Measurements from ENCODE around the gene ATP2A1.
"Not testable (repeated sequence)": the region's sequence is repeated elsewhere in the genome, so short reads cannot be mapped to it uniquely, and the experiment has no call there.

The ATP2A1 gene

DNA sequence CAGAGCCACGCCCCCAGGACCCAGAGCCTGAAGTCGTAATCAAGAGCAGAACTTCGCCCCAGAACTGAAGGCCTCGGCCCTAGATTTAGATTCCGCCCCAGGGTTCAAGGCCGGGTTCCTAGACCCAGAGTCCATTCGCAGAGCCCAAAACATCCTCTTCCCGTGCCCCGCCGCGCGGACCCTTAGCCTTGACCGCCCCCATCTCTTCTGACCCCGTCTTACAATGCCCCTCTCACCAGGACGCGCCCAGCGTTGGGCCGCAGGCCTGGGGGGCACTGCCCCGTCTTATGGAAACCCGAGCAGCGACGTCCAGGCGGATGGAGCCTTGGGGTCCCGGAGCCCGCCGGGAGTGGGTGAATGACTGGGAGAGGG, 58.5 kb downstream of the ATP2A1 start:
- no peaks in the 10 kb centered on the region for H3K9me3 ChIP-seq (ENCODE audit: control insufficient read depth, low read length)
- 92 to 96% methylated on average over 14 to 26 of the region's 26 CpGs for WGBS, 2 experiments (ENCODE audit: insufficient coverage in 2 of 2)
- H3K27ac ChIP-seq (ENCODE audit: low read depth, low read length, severe bottlenecking): no peak overlapping the region

DNA sequence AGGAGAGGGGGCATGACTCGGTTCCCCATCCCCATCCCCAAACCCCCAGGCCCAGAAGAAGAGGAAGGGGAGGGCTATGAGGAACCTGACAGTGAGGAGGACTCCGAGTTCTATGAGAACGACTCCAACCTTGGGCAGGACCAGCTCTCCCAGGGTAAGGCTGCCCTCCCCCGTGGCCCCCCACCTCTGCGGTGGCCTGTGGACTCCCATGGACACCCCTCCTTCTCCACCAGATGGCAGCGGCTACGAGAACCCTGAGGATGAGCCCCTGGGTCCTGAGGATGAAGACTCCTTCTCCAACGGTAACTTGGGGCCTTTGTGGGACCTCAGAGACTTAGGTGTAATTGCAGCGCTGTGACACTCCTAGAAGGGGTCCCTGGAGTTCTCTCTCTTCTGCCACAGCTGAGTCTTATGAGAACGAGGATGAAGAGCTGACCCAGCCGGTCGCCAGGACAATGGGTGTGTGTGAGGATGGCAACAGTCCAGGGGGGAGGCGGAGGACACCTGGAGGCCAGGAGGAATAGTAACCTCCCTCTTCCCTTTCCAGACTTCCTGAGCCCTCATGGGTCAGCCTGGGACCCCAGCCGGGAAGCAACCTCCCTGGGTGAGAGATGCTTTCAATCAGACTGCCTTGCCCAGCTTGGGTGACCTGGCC, 59.1 kb downstream of the ATP2A1 start:
- Histone ChIP-seq H3K4me3 (ENCODE audit: extremely low read depth, insufficient read depth, low read length, poor library complexity, severe bottlenecking) (no peak overlapping the region), H3K36me3 (ENCODE audit: control insufficient read depth, insufficient read depth, low read length) (no peaks in the 10 kb centered on the region), H3K9me3 (ENCODE audit: control insufficient read depth, low read length) (no peaks in the 10 kb centered on the region), H3K27ac (ENCODE audit: low read depth, low read length, severe bottlenecking) (no peak overlapping the region), H3K4me1 (ENCODE audit: control insufficient read depth, insufficient read depth, low read length, poor library complexity, severe bottlenecking) (no peaks in the 10 kb centered on the region)
- WGBS, 2 experiments (ENCODE audit: insufficient coverage in 2 of 2): 84 to 89% methylated on average over 7 to 9 of the region's 14 CpGs

More for the DNA sequence above, 58.5 kb downstream of the ATP2A1 start:
- H3K36me3 ChIP-seq (ENCODE audit: control insufficient read depth, insufficient read depth, low read length): no peaks in the 10 kb centered on the region
- H3K4me1 ChIP-seq (ENCODE audit: control insufficient read depth, insufficient read depth, low read length, poor library complexity, severe bottlenecking): no peaks in the 10 kb centered on the region
- no peak overlapping the region for H3K4me3 ChIP-seq (ENCODE audit: extremely low read depth, insufficient read depth, low read length, poor library complexity, severe bottlenecking)

DNA sequence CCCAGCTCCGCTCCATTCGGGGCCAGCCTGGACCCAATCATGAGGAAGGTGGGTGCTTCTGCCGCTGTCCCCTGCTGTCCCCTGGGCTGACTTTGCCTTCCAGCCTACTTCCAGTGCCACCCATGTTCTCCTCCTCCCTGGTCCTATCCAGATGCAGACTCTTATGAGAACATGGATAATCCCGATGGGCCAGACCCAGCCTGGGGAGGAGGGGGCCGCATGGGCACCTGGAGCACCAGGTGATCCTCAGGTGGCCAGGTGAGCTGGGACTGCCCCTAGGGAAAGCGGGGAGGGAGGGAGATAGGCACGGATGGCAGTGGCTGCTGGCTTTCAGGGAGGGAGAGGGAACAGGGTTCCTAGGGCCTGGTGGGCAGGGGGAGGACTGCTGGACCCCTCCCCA, 60.4 kb downstream of the ATP2A1 start:
- 77 to 97% methylated on average over 3 to 7 of the region's 7 CpGs for WGBS, 2 experiments (ENCODE audit: insufficient coverage in 2 of 2)
- H3K27ac ChIP-seq (ENCODE audit: low read depth, low read length, severe bottlenecking): no peak overlapping the region
- H3K9me3 ChIP-seq (ENCODE audit: control insufficient read depth, low read length): no peaks in the 10 kb centered on the region
- no peak overlapping the region for H3K4me3 ChIP-seq (ENCODE audit: extremely low read depth, insufficient read depth, low read length, poor library complexity, severe bottlenecking)
- H3K4me1 ChIP-seq (ENCODE audit: control insufficient read depth, insufficient read depth, low read length, poor library complexity, severe bottlenecking): no peaks in the 10 kb centered on the region
- H3K36me3 ChIP-seq (ENCODE audit: control insufficient read depth, insufficient read depth, low read length): no peaks in the 10 kb centered on the region

DNA sequence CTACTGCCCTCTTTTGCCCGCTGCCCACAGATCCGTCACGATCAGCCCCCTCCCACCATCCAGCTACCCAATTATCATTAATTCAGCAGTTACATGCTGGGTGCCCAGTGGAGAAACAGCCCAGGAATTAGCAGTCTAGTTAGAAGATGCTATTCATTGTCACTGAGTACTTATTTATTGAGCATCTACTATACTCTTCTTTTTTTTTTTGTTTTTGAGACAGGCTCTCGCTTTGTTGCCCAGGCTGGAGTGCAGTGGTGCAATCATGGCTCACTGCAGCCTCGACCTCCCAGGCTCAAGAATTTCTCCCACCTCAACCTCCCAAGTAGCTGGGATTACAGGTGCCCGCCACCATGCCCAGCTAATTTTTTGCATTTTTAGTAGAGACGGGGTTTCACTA, 61.5 kb downstream of the ATP2A1 start:
- H3K36me3 ChIP-seq (ENCODE audit: control insufficient read depth, insufficient read depth, low read length); H3K4me3 ChIP-seq (ENCODE audit: extremely low read depth, insufficient read depth, low read length, poor library complexity, severe bottlenecking); H3K4me1 ChIP-seq (ENCODE audit: control insufficient read depth, insufficient read depth, low read length, poor library complexity, severe bottlenecking); H3K9me3 ChIP-seq (ENCODE audit: control insufficient read depth, low read length); H3K27ac ChIP-seq (ENCODE audit: low read depth, low read length, severe bottlenecking): not testable (repeated sequence)
- WGBS, 2 experiments (ENCODE audit: insufficient coverage in 2 of 2): 86 to 91% methylated on average over 4 to 7 of the region's 7 CpGs

DNA sequence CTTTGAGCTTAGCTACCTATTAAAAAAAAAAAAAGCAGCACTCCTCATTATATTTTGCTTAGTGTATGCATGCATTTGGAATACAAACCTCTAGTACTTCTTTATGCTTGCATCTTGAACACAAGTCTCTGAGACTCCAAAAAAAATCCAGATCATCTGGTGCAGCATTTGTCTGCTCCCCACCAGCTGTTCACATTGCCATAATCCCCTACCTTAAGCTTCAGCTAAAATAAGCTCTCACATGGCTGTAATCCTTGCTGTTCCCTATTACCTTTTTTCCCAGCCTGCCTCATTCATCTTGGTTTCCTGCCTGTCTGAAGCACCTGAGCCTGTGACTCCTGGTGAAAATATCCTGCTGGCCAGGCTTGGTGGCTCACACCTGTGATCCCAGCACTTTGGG, 65.0 kb downstream of the ATP2A1 start:
- Histone ChIP-seq H3K4me1 (ENCODE audit: control insufficient read depth, insufficient read depth, low read length, poor library complexity, severe bottlenecking) (no peaks in the 10 kb centered on the region), H3K36me3 (ENCODE audit: control insufficient read depth, insufficient read depth, low read length) (no peaks in the 10 kb centered on the region)

DNA sequence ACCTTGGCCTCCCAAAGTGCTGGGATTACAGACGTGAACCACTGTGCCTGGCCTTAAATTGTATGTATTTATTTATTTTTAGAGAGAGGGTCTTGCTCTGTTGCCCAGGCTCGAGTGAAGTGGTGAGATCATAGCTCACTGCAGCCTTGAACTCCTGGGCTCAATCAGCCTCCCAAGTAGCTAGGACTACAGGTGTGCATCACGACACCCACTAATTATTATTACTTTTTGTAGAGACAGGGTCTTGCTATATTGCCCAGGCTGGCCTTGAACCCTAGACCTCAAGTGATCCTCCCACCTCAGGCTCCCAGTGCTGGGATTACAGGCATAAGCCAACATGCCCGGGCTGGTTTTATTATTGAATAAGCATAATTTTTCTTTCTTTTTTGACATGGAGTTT, 68.4 kb downstream of the ATP2A1 start:
- Histone ChIP-seq H3K27ac (ENCODE audit: low read depth, low read length, severe bottlenecking) (no peak overlapping the region), H3K9me3 (ENCODE audit: control insufficient read depth, low read length) (no peaks in the 10 kb centered on the region), H3K4me1 (ENCODE audit: control insufficient read depth, insufficient read depth, low read length, poor library complexity, severe bottlenecking) (no peaks in the 10 kb centered on the region), H3K36me3 (ENCODE audit: control insufficient read depth, insufficient read depth, low read length) (no peaks in the 10 kb centered on the region), H3K4me3 (ENCODE audit: extremely low read depth, insufficient read depth, low read length, poor library complexity, severe bottlenecking) (no peak overlapping the region)
- 83 to 86% methylated on average over 2 of the region's 4 CpGs for WGBS, 2 experiments (ENCODE audit: insufficient coverage in 2 of 2)

More for the DNA sequence above, 65.0 kb downstream of the ATP2A1 start:
- Histone ChIP-seq H3K4me3 (ENCODE audit: extremely low read depth, insufficient read depth, low read length, poor library complexity, severe bottlenecking) (no peak overlapping the region), H3K9me3 (ENCODE audit: control insufficient read depth, low read length) (no peaks in the 10 kb centered on the region), H3K27ac (ENCODE audit: low read depth, low read length, severe bottlenecking) (no peak overlapping the region)

DNA sequence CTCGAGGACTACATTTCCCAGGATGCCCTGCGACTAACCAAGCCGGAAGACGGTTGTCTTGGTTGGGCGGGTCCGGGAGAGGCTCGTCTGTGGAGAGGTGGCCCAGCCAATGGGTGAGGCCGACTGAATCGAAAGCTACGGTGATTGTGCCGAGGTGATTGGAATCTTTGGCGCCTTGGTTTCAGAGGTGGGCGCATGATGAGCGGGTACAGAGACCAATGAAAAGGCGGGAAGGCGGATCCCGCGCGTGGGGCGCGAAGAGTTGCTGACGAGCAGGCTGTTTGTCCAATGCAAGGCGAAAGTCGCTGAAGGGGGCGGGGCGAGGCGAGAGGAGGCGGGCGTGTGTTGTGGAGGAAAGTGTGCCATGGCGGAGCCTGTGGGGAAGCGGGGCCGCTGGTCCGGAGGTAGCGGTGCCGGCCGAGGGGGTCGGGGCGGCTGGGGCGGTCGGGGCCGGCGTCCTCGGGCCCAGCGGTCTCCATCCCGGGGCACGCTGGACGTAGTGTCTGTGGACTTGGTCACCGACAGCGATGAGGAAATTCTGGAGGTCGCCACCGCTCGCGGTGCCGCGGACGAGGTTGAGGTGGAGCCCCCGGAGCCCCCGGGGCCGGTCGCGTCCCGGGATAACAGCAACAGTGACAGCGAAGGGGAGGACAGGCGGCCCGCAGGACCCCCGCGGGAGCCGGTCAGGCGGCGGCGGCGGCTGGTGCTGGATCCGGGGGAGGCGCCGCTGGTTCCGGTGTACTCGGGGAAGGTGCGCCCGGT, 72.5 kb downstream of the ATP2A1 start, which contains the start of gene NFATC2IP:
Gene NFATC2IP, plus strand, starts transcription at position 290 of the 762 bp plus-strand sequence. Its CDS starts 75 bp downstream, at position 365.
- peaks cover 39% of the 10 kb centered on the region for H3K36me3 ChIP-seq (ENCODE audit: control insufficient read depth, insufficient read depth, low read length)
- peak within 1 kb of the TSS; percentile 67 for H3K27ac ChIP-seq (ENCODE audit: low read depth, low read length, severe bottlenecking)
- no peaks in the 10 kb centered on the region for H3K9me3 ChIP-seq (ENCODE audit: control insufficient read depth, low read length)
- peak within 1 kb of the TSS; percentile 96 for H3K4me3 ChIP-seq (ENCODE audit: extremely low read depth, insufficient read depth, low read length, poor library complexity, severe bottlenecking)
- H3K4me1 ChIP-seq (ENCODE audit: control insufficient read depth, insufficient read depth, low read length, poor library complexity, severe bottlenecking): no peaks in the 10 kb centered on the region
- WGBS, 2 experiments (ENCODE audit: insufficient coverage in 2 of 2): 1% methylated on average over 60 to 71 of the region's 79 CpGs

DNA sequence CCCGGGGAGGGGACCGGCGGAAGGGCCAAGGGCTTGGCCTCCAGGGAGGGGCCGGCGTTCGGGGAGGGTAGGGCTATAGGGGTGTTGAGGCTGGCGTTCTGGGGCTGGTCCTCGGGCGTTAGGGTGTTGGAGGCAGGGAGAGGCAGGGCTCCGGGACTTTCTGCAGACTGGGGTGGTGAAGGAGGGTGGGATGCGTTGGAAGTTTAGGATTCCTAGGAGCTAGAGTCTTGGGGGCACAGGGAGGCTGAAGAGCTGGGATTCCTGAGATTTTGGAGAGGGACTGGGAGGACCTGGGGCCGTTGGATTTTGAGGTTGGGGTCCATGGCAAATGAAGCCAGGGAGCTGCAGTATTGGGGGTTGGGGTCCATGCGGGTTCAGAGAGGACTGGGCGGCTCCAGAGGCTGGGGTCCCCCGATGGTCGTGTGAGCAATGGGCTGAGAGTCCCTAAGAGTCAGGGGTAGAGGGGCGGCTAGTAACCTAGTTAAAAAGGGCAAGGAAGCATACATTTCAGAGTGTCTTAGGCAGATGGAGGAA, 73.2 kb downstream of the ATP2A1 start:
- peaks cover 45% of the 10 kb centered on the region for H3K36me3 ChIP-seq (ENCODE audit: control insufficient read depth, insufficient read depth, low read length)

More for the DNA sequence above, 73.2 kb downstream of the ATP2A1 start:
- Histone ChIP-seq H3K9me3 (ENCODE audit: control insufficient read depth, low read length) (no peaks in the 10 kb centered on the region), H3K4me3 (ENCODE audit: extremely low read depth, insufficient read depth, low read length, poor library complexity, severe bottlenecking) (peak overlapping the region; percentile 96), H3K27ac (ENCODE audit: low read depth, low read length, severe bottlenecking) (no peak overlapping the region), H3K4me1 (ENCODE audit: control insufficient read depth, insufficient read depth, low read length, poor library complexity, severe bottlenecking) (no peaks in the 10 kb centered on the region)
- WGBS, 2 experiments (ENCODE audit: insufficient coverage in 2 of 2): 3 to 7% methylated on average over 9 to 17 of the region's 17 CpGs

Data from mesodermal cell (in vitro differentiated cells).